K562 (cell line): Measurements from ENCODE around the gene PTPN14. TPM values are rescaled to one million over a fixed set of nuclear protein-coding genes. Genes with fewer than 3 reads are reported as not detected.

ENCODE experiments used
- ATAC-seq: fragments of 200-7000 bp; cut with Tn5 transposase; 3 replicates; pipeline ENCODE4 v1.9.1; 2020; ENCODE audit warnings: moderate library complexity
- BruUV-seq: library from RNA; stranded (reverse); fragments of 400-500 nt; replicated peaks from 2 replicates; lab custom pipeline; 2021; lab: Mats Ljungman, UMichigan
- CTCF ChIA-PET: fragments of 300-600 bp; formaldehyde crosslinking; extraction: SDS; loops from one replicate; lab custom pipeline; 2021; ENCODE audit warnings: low intra/inter-chr PET ratio; lab: Yijun Ruan, JAX
- POLR2A ChIA-PET: fragments of 300-600, 350-650 bp; sonication (Branson Sonifier 250); formaldehyde crosslinking; extraction: SDS; loops from one replicate; lab custom pipeline; 2021; ENCODE audit warnings: antibody characterized with exemption, inconsistent platforms; lab: Yijun Ruan, JAX
- DNase-seq, 4 experiments: peaks; one replicate each; pipeline versions ENCODE4 v3.0.0 to v3.0.0-alpha.2; 2011 to 2018; ENCODE audit warnings: low spot score in 3 of 4, mixed read lengths in 3 of 4; ENCODE audit errors: extremely low read depth in 1 of 4
- FAIRE-seq: peaks from 2 replicates; lab custom pipeline; 2011; peaks lifted over from hg19 to GRCh38; lab: Jason Lieb, UNC
- H2AFZ ChIP-seq: 2 replicates; pipeline ENCODE4 v1.6.0; 2011; ENCODE audit warnings: low read depth, low read length, control low read depth, inconsistent platforms
- H3K27ac ChIP-seq: fragments of 200-600 bp; 3 replicates; pipeline ENCODE4 v1.8.0; 2011; ENCODE audit warnings: low read depth, mild to moderate bottlenecking, control low read depth, inconsistent platforms, low read length, moderate library complexity, mixed read lengths; ENCODE audit errors: extremely low read depth
- H3K27me3 ChIP-seq, 2 experiments: fragments of 300-600 bp in 1 of 2; 2 replicates in 1 of 2; 3 replicates in 1 of 2; pipeline versions ENCODE4 v1.6.0 to v1.8.0; 2011; ENCODE audit warnings: inconsistent platforms in 2 of 2, low read length in 2 of 2, mild to moderate bottlenecking in 1 of 2, mixed read lengths in 1 of 2, moderate library complexity in 1 of 2; ENCODE audit not compliant: control insufficient read depth in 2 of 2, insufficient read depth in 2 of 2
- H3K36me3 ChIP-seq: fragments of 300-600 bp; 3 replicates; pipeline ENCODE4 v1.8.0; 2011; ENCODE audit warnings: mild to moderate bottlenecking, low read length, inconsistent platforms; ENCODE audit not compliant: control insufficient read depth, insufficient read depth
- H3K4me1 ChIP-seq, 2 experiments: fragments of 200-600 bp in 1 of 2; replicated peaks in 1 of 2; 2 replicates in 1 of 2; 3 replicates in 1 of 2; pipeline versions ENCODE4 v1.5.1 to v1.8.0; 2011; ENCODE audit warnings: inconsistent platforms in 2 of 2, low read length in 2 of 2, mild to moderate bottlenecking in 1 of 2, mixed read lengths in 1 of 2, moderate library complexity in 1 of 2; ENCODE audit not compliant: control insufficient read depth in 2 of 2, insufficient read depth in 2 of 2
- H3K4me2 ChIP-seq: 2 replicates; pipeline ENCODE4 v1.6.1; 2011; ENCODE audit warnings: low read length, control low read depth, inconsistent platforms, mixed read lengths; ENCODE audit not compliant: insufficient read depth
- H3K4me3 ChIP-seq: fragments of 200-600 bp; sonication (generic), shearing (Covaris generic); 2 replicates; pipeline ENCODE4 v1.5.1; 2016; ENCODE audit warnings: control low read depth, inconsistent platforms
- H3K79me2 ChIP-seq: fragments of 200-600 bp; 3 replicates; pipeline ENCODE4 v1.8.0; 2011; ENCODE audit warnings: low read length, inconsistent platforms; ENCODE audit not compliant: control insufficient read depth, insufficient read depth
- H3K9ac ChIP-seq, 2 experiments: 2 replicates each; pipeline versions ENCODE4 v1.6.0 to v1.6.1; 2011; ENCODE audit warnings: low read depth in 2 of 2, low read length in 2 of 2, control low read depth in 1 of 2, inconsistent platforms in 1 of 2, mild to moderate bottlenecking in 1 of 2, mixed read lengths in 1 of 2; ENCODE audit not compliant: insufficient read depth in 1 of 2
- H3K9me1 ChIP-seq: one replicate; pipeline ENCODE4 v1.6.0; 2011; ENCODE audit warnings: inconsistent platforms, mild to moderate bottlenecking, low read length, moderate library complexity; ENCODE audit not compliant: control insufficient read depth, insufficient read depth
- H3K9me3 ChIP-seq: replicated peaks from 2 replicates; pipeline ENCODE4 v1.5.1; 2011; ENCODE audit warnings: low read depth, low read length, inconsistent platforms; ENCODE audit not compliant: control insufficient read depth, insufficient read depth
- H4K20me1 ChIP-seq: replicated peaks from 2 replicates; pipeline ENCODE4 v1.6.1; 2011; ENCODE audit warnings: low read length, inconsistent platforms, mixed read lengths; ENCODE audit not compliant: control insufficient read depth, insufficient read depth
- CBFA2T2 ChIP-seq: fragments of 450-650 bp; conservative IDR thresholded peaks from 2 replicates; pipeline ENCODE4 v1.6.1; 2017; ENCODE audit warnings: mild to moderate bottlenecking
- ZNF444 ChIP-seq: fragments of 250-450 bp; sonication (Bioruptor Pico); IDR thresholded peaks from 2 replicates; pipeline ENCODE4 v1.4.0; 2020; ENCODE audit warnings: mild to moderate bottlenecking, moderate library complexity
- WGBS: fragments of 100-300 bp; shearing (Covaris generic); methylation state at CpG from one replicate; pipeline ENCODE4 v1.1.6; 2016; ENCODE audit warnings: low coverage, mixed read lengths; ENCODE audit not compliant: insufficient coverage; ENCODE audit errors: missing lambda C conversion rate; 5-methylcytosine and 5-hydroxymethylcytosine counted together
- in situ Hi-C: fragments of 300-500 bp; cut with MboI; formaldehyde crosslinking; loops from 4 replicates; pipeline ENCODE4 v1.15.0; 2018; ENCODE audit warnings: inconsistent platforms, mixed read lengths
- intact Hi-C: fragments of 100-400 bp; cut with micrococcal nuclease; formaldehyde crosslinking; loops from 2 replicates; pipeline ENCODE4 v1.14.2; 2022
- polyA plus RNA-seq, 8 experiments: library from polyadenylated mRNA; depleted of rRNA in 4 of 8; stranded (reverse) in 5 of 8; unstranded in 3 of 8; fragments of >200 nt; fragmentation: Nextera tagmentation in 2 of 8; fragmentation: Illumina TruSeq in 1 of 8; extraction: Ambion mirVana in 2 of 8; extraction: Trizol in 1 of 8; gene quantifications; 2 replicates each; pipeline versions ENCODE4 v1.2.1 to v1.2.3, GENCODE V29; 2011 to 2014; ENCODE audit warnings: inconsistent platforms in 1 of 8, missing spikeins in 1 of 8
- total RNA-seq, 7 experiments: library from RNA; depleted of rRNA in 6 of 7; stranded (reverse); fragments of >200 nt in 6 of 7; fragmentation: Illumina TruSeq in 2 of 7; extraction: Trizol in 2 of 7; gene quantifications; 2 replicates each; pipeline versions ENCODE4 v1.2.1 to v1.2.3, GENCODE V29; 2011 to 2021; ENCODE audit warnings: low replicate concordance in 1 of 7
- TF ChIP-seq, protein P1 (sequence below), 2 experiments: fragments of 450-650 bp; formaldehyde crosslinking in 1 of 2; IDR thresholded peaks; 2 replicates each; pipeline versions ENCODE4 v1.4.0 to v1.6.1; 2014 to 2020; ENCODE audit warnings: mild to moderate bottlenecking in 2 of 2, borderline replicate concordance in 1 of 2, low read depth in 1 of 2

The PTPN14 gene
- total and polyA plus RNA-seq, 9 of the 15 experiments (the other 6 are each of a cell fraction or from before 2014, with no cell fraction given) = 0.01 to 0.29 (median 0.04) TPM; not detected in 6

DNA sequence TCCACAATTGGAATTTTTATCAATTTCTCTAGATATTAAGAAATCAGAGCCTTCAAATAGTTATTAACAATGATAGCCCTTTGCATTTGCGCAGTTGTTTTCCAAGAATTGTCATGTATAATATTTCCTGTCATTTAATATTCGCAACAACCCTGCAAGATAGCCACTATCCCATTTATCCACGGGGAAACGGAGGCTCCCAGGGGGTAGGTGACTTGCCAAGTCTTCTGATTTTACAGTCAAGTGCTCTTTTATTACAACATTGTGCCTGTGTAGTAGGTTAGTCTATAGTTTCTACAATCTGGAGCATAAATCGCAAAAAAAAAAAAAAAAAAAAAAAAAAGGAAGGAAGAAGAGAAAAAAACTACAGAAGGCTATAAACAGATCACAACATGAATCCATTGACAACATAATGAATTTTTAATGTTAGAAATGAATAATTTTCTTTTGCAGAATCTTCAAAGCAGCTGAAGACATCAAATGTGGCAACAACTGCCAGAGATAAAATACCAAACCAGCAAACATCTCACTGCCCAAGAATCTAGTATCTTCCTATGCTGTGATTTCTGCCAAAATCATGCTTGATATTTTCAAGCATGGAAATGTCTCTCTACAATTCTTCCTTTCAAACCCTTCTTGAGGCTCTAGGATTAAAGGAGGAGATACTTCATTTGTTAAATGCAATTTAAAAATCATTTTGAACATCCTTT is 125.5 kb downstream of the PTPN14 start:
- H3K36me3 ChIP-seq = no peaks in the 10 kb centered on the region
- CTCF ChIA-PET = no interaction called here

More for the DNA sequence above, 125.5 kb downstream of the PTPN14 start:
- Histone ChIP-seq H3K9me1 (no peaks in the 10 kb centered on the region), H3K9me3 (no peaks in the 10 kb centered on the region), H4K20me1 (no peaks in the 10 kb centered on the region), H3K4me1 (peaks cover 0 to under 1% of the 10 kb centered on the region in 2 experiments; a peak in 2 of 5 replicates), H2AFZ (no peak overlapping the region), H3K79me2 (no peaks in the 10 kb centered on the region), H3K9ac (no peak overlapping the region), H3K27ac (no peak overlapping the region), H3K4me3 (no peak overlapping the region), H3K27me3 (peaks cover 0 to 9% of the 10 kb centered on the region in 2 experiments; a peak in 4 of 5 replicates), H3K4me2 (no peak overlapping the region)
- FAIRE-seq (peak; percentile 19), ATAC-seq (no peak), DNase-seq (no peak)
- POLR2A ChIA-PET = no interaction called here
- 3% methylated on average over 5 of the region's 5 CpGs for WGBS
- TF ChIP-seq CBFA2T2 = no peak
- TF ChIP-seq, protein P1, sequence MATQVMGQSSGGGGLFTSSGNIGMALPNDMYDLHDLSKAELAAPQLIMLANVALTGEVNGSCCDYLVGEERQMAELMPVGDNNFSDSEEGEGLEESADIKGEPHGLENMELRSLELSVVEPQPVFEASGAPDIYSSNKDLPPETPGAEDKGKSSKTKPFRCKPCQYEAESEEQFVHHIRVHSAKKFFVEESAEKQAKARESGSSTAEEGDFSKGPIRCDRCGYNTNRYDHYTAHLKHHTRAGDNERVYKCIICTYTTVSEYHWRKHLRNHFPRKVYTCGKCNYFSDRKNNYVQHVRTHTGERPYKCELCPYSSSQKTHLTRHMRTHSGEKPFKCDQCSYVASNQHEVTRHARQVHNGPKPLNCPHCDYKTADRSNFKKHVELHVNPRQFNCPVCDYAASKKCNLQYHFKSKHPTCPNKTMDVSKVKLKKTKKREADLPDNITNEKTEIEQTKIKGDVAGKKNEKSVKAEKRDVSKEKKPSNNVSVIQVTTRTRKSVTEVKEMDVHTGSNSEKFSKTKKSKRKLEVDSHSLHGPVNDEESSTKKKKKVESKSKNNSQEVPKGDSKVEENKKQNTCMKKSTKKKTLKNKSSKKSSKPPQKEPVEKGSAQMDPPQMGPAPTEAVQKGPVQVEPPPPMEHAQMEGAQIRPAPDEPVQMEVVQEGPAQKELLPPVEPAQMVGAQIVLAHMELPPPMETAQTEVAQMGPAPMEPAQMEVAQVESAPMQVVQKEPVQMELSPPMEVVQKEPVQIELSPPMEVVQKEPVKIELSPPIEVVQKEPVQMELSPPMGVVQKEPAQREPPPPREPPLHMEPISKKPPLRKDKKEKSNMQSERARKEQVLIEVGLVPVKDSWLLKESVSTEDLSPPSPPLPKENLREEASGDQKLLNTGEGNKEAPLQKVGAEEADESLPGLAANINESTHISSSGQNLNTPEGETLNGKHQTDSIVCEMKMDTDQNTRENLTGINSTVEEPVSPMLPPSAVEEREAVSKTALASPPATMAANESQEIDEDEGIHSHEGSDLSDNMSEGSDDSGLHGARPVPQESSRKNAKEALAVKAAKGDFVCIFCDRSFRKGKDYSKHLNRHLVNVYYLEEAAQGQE (IDR thresholded peaks at IDR 0.05; ENCODE audit: borderline replicate concordance) = no peak
- TF ChIP-seq, protein P1 (CRISPR knock-in tag; IDR thresholded peaks at IDR 0.05; ENCODE audit: low read depth) = no peak
- TF ChIP-seq ZNF444 (CRISPR knock-in tag) = no peak
- BruUV-seq = no TSS peak
- in situ Hi-C loops (no loop called here), intact Hi-C loops (no loop called here)
